HEK293T (cell line): ENCODE results near the gene PRKCA.

Source experiments
- BHLHE40 ChIP-seq: fragments of 450-650 bp; IDR thresholded peaks from 2 replicates; pipeline ENCODE4 v1.6.1; 2016; ENCODE audit warnings: mild to moderate bottlenecking, moderate library complexity, borderline replicate concordance
- ELF4 ChIP-seq: fragments of 450-650 bp; IDR thresholded peaks from 2 replicates; pipeline ENCODE4 v1.6.1; 2017; ENCODE audit warnings: antibody characterized with exemption
- FOXK2 ChIP-seq: fragments of 450-650 bp; IDR thresholded peaks from 2 replicates; pipeline ENCODE4 v1.6.1; 2016; ENCODE audit warnings: mild to moderate bottlenecking
- LEF1 ChIP-seq: fragments of 450-650 bp; IDR thresholded peaks from 2 replicates; pipeline ENCODE4 v1.6.1; 2017; ENCODE audit warnings: mild to moderate bottlenecking, borderline replicate concordance
- NFRKB ChIP-seq: fragments of 450-650 bp; IDR thresholded peaks from 2 replicates; pipeline ENCODE4 v1.6.1; 2016; ENCODE audit warnings: mild to moderate bottlenecking, moderate library complexity
- PKNOX1 ChIP-seq: fragments of 450-650 bp; IDR thresholded peaks from 2 replicates; pipeline ENCODE4 v1.6.1; 2016
- SUZ12 ChIP-seq: fragments of 450-650 bp; IDR thresholded peaks from 2 replicates; pipeline ENCODE4 v1.6.1; 2016; ENCODE audit warnings: mild to moderate bottlenecking

DNA sequence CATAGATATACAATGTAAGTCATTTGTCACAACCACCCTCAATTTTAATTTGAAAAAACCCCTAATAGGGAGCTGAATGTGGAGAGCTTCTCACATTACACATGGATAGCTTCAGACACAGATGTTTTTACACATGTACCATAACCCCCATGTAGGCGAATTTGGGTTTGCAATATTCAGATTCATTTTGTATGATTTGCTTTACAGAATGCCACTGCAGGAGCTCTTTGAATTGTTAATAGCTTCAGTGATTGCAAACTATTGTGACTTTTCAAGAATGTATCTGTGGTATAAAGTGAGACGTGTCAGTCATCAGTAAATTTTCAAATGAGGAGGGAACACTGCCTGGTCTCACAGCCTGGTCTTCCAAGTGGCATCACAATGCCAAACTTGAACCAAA is 419.9 kb downstream of the PRKCA start:
- TF ChIP-seq BHLHE40 (no peak), NFRKB (no peak), SUZ12 (no peak), PKNOX1 (no peak), ELF4 (no peak), LEF1 (no peak), FOXK2 (no peak)
